Gastrocnemius medialis (tissue), 4 donors: ENCODE results near the gene CYP20A1. TPM values are rescaled to one million over a fixed set of nuclear protein-coding genes. Genes with fewer than 3 reads are reported as not detected.
"Not testable (repeated sequence)": the region's sequence is repeated elsewhere in the genome, so short reads cannot be mapped to it uniquely, and the experiment has no call there.

Experiments
- ATAC-seq, 2 donors: fragments of 150-250 bp; one replicate each; pipeline ENCODE4 v1.9.1; 2016
- DNase-seq, 2 donors: peaks; one replicate each; pipeline ENCODE4 v3.0.0-alpha.2; 2019
- H3K27ac ChIP-seq, 4 donors: fragments of 200-600 bp; sonication (generic); 1 replicate in 1 of 4; 2 replicates in 3 of 4; pipeline ENCODE4 v1.5.1; 2016 to 2018; ENCODE audit warnings: mild to moderate bottlenecking in 2 of 4, moderate library complexity in 1 of 4
- H3K27me3 ChIP-seq, 3 donors: fragments of 200-600 bp; sonication (generic) in 2 of 3; 1 replicate in 1 of 3; 2 replicates in 2 of 3; pipeline versions ENCODE4 v1.5.1 to v1.6.0; 2016 to 2019; ENCODE audit warnings: mild to moderate bottlenecking in 1 of 3, moderate library complexity in 1 of 3
- H3K36me3 ChIP-seq, 2 donors: fragments of 200-600 bp; sonication (generic) in 1 of 2; one replicate each; pipeline ENCODE4 v1.5.1; 2017 to 2018
- H3K4me1 ChIP-seq, 2 donors: fragments of 200-600 bp; sonication (generic) in 1 of 2; one replicate each; pipeline ENCODE4 v1.5.1; 2016 to 2017; ENCODE audit warnings: mild to moderate bottlenecking in 2 of 2
- H3K4me3 ChIP-seq, 4 donors: fragments of 200-600 bp; sonication (generic) in 3 of 4; 1 replicate in 1 of 4; 2 replicates in 3 of 4; pipeline ENCODE4 v1.5.1; 2016 to 2019; ENCODE audit warnings: mild to moderate bottlenecking in 2 of 4
- H3K9me3 ChIP-seq, 3 donors: fragments of 200-600 bp; sonication (generic) in 2 of 3; 1 replicate in 1 of 3; 2 replicates in 2 of 3; pipeline ENCODE4 v1.5.1; 2016 to 2019
- POLR2A ChIP-seq, 2 donors: fragments of 450-650 bp; IDR thresholded peaks; one replicate each; pipeline ENCODE4 v1.6.1; 2017; ENCODE audit warnings: antibody characterized with exemption in 2 of 2, mild to moderate bottlenecking in 2 of 2, moderate library complexity in 2 of 2
- in situ Hi-C, 4 donors: fragments of 200-750 bp; cut with MboI; loops; one replicate each; pipeline versions ENCODE4 v1.15.0 to v1.8.0; 2017; ENCODE audit warnings: low sequenced_read_pairs in 4 of 4
- intact Hi-C: fragments of 100-400 bp; cut with DNase I; formaldehyde crosslinking; loops from one replicate; pipeline ENCODE4 v1.15.1; 2023; ENCODE audit warnings: low total_unique reads
- total RNA-seq, 4 donors: library from RNA; depleted of rRNA; stranded (reverse); fragments of >200 nt; gene quantifications; one replicate each; pipeline versions ENCODE4 v1.1.0 to v1.2.3, GENCODE V29; 2016
- TF ChIP-seq, protein P1 (sequence below), 5 experiments: fragments of 450-650 bp in 3 of 5; fragments of 200-600 bp in 2 of 5; sonication (generic) in 2 of 5; IDR thresholded peaks in 4 of 5; conservative IDR thresholded peaks in 1 of 5; 1 replicate in 4 of 5; 2 replicates in 1 of 5; pipeline ENCODE4 v1.5.1; 2016 to 2019; ENCODE audit warnings: antibody characterized with exemption in 5 of 5, mild to moderate bottlenecking in 3 of 5, moderate library complexity in 3 of 5

CYP20A1 gene
- total RNA-seq, 4 donors from 2014 or later: 12.4 to 24.4 (median 17.7) TPM

DNA sequence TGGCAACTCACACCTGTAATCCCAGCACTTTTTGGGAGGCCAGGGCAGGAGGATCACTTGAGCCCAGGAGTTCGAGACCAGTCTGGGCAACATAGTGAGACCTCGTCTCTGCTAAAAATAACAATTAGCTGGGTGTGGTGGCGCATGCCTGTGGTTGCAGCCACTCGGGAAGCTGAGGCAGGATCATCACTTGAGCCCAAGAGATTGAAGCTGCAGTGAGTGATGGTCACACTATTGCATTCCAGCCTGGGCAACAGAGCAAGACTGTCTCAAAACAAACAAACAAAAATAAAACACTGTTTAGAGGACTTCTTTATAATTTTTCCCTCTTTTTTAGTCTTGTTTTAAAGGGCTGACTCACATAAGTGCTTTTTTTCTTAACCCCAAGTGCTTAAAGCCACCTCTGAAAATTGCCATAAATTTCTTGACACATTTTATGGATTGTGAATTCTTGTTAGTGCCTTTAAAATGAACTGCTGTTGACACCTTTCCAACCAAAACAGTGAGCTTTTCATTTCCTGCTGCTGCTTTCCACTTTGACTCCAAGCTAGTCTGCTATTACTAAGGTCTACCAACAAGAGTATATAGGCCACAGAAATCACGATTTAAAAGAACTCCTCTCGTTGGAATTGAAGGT is 41.7 kb downstream of the CYP20A1 start:
- Histone ChIP-seq H3K9me3 (no peaks in the 10 kb centered on the region), H3K27ac (no peak overlapping the region), H3K36me3 (peaks cover 0 to 64% of the 10 kb centered on the region in 2 donors), H3K4me1 (no peaks in the 10 kb centered on the region), H3K4me3 (no peak overlapping the region), H3K27me3 (no peaks in the 10 kb centered on the region)
- ATAC-seq: no peak
- in situ Hi-C loops: no loop called here
- TF ChIP-seq POLR2A (IDR thresholded peaks at IDR 0.05): no peak
- TF ChIP-seq, protein P1, sequence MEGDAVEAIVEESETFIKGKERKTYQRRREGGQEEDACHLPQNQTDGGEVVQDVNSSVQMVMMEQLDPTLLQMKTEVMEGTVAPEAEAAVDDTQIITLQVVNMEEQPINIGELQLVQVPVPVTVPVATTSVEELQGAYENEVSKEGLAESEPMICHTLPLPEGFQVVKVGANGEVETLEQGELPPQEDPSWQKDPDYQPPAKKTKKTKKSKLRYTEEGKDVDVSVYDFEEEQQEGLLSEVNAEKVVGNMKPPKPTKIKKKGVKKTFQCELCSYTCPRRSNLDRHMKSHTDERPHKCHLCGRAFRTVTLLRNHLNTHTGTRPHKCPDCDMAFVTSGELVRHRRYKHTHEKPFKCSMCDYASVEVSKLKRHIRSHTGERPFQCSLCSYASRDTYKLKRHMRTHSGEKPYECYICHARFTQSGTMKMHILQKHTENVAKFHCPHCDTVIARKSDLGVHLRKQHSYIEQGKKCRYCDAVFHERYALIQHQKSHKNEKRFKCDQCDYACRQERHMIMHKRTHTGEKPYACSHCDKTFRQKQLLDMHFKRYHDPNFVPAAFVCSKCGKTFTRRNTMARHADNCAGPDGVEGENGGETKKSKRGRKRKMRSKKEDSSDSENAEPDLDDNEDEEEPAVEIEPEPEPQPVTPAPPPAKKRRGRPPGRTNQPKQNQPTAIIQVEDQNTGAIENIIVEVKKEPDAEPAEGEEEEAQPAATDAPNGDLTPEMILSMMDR (IDR thresholded peaks at IDR 0.05 in 4 of 5, conservative IDR thresholded peaks at IDR 0.05 in 1 of 5): no peak
- no peak for DNase-seq
- intact Hi-C loops: no loop called here

DNA sequence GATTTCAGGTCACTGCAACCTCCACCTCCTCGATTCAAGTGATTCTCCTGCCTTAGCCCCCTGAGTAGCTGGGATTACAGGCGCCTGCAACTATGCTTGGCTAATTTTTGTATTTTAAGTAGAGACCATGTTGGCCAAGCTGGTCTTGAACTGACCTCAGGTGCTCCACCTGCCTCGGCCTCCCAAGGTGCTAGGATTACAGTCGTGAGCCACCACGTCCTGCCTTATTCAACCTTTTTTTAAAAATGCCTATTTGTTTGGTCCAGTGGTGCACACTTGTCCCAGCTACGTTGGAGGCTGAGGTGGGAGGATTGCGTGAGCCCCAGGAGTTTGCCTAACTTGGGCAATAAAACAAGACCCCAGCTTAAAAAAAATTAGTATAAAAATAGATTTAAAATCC is 43.3 kb downstream of the CYP20A1 start:
- no peaks in the 10 kb centered on the region for H3K4me1 ChIP-seq
- intact Hi-C loops: no loop called here
- in situ Hi-C loops: no loop called here
- TF ChIP-seq POLR2A (IDR thresholded peaks at IDR 0.05): no peak
- TF ChIP-seq, protein P1 (IDR thresholded peaks at IDR 0.05 in 4 of 5, conservative IDR thresholded peaks at IDR 0.05 in 1 of 5): no peak
- no peaks in the 10 kb centered on the region for H3K9me3 ChIP-seq
- DNase-seq: no peak
- H3K36me3 ChIP-seq: peaks cover 0 to 67% of the 10 kb centered on the region in 2 donors
- H3K27me3 ChIP-seq: no peaks in the 10 kb centered on the region
- ATAC-seq: no peak
- H3K27ac ChIP-seq: no peak overlapping the region
- no peak overlapping the region for H3K4me3 ChIP-seq

DNA sequence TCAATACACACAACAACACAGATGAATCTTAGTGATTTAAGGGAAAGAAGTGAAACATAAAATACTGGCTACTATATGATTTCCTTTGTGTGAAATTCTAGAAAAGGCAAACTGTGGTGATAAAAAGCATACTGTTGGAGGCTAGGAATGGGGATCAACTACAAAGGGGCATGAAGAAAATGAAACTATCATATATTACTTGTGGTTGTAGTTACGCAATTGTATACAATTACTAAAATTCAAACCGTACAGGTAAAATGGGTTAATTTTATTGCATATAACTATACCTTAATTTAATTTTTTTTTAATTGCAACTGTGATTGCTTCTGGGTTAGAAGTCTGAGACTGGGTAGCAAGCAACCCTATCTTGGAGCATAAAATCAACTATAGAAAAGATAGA is 47.7 kb downstream of the CYP20A1 start:
- Histone ChIP-seq H3K27ac (no peak overlapping the region), H3K9me3 (no peaks in the 10 kb centered on the region), H3K36me3 (peaks cover 0 to 55% of the 10 kb centered on the region in 2 donors), H3K4me1 (no peaks in the 10 kb centered on the region), H3K27me3 (no peaks in the 10 kb centered on the region), H3K4me3 (no peak overlapping the region)
- intact Hi-C loops (no loop called here), in situ Hi-C loops (no loop called here)
- DNase-seq (no peak), ATAC-seq (no peak)
- TF ChIP-seq POLR2A (IDR thresholded peaks at IDR 0.05): no peak
- TF ChIP-seq, protein P1 (IDR thresholded peaks at IDR 0.05 in 4 of 5, conservative IDR thresholded peaks at IDR 0.05 in 1 of 5): no peak

DNA sequence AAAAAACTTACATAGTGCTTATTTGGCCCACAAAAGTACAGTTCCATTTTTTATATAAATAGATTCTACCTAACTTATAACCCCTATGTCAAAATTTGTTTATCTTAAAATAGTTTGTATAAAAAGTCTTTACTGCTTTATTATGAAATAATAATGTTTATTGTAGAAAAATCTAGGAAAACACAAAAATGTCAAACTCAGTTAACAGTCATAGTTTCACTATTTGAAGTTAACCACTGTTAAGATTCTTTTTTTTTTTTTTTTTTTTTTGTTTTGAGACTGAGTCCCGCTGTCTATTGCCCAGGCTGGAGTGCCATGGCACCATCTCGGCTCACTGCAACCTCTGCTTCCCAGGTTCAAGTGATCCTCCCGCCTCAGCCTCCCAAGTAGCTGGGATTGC is 62.8 kb downstream of the CYP20A1 start:
- ATAC-seq (no peak), DNase-seq (no peak)
- Histone ChIP-seq H3K4me3 (no peak overlapping the region), H3K9me3 (no peaks in the 10 kb centered on the region), H3K4me1 (no peaks in the 10 kb centered on the region), H3K36me3 (peaks cover 0 to 15% of the 10 kb centered on the region in 2 donors), H3K27me3 (no peaks in the 10 kb centered on the region), H3K27ac (no peak overlapping the region)
- in situ Hi-C loops (no loop called here), intact Hi-C loops (no loop called here)
- TF ChIP-seq, protein P1 (IDR thresholded peaks at IDR 0.05 in 4 of 5, conservative IDR thresholded peaks at IDR 0.05 in 1 of 5): no peak
- TF ChIP-seq POLR2A (IDR thresholded peaks at IDR 0.05): no peak

DNA sequence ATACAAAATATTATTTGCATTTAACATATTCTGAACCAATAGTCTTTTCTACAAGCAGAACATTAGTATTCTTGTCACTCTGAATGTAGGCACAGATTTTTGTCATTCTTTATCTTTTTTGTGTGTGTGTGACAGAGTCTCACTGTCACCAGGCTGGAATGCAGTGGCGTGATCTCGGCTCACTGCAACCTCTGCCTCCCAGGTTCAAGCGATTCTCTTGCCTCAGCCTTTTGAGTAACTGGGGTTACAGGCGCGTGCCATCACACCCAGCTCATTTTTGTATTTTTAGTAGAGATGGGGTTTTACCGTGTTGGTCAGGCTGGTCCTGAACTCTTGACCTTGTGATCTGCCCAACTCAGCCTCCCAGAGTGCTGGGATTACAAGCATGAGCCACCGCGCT is 63.8 kb downstream of the CYP20A1 start:
- DNase-seq, H3K27ac ChIP-seq, H3K4me3 ChIP-seq, H3K36me3 ChIP-seq, H3K9me3 ChIP-seq, in situ Hi-C loops, H3K27me3 ChIP-seq, intact Hi-C loops, H3K4me1 ChIP-seq, ATAC-seq: not testable (repeated sequence)
